ENCODE measurements around the gene EPDR1.

DNA sequence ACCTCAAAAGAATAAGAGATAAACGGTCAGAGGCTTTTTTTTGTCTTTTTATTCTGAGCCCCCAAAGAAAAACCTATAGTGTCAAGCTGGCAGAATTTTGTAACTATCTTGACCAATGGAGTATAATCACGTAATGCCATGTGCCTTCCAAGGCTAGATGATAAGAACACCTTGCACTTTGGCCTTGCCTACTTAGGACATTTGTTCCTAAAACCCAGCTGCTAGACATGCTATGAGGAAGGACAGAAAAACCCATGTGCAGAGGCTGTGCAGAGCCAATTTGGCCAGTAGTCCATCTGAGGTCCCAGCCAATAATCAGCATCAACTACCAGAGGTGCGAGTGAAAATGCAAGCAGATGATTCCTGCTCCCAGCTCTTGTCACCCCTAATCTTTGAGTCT is 69.9 kb downstream of the EPDR1 start:
- TF ChIP-seq, protein P1, sequence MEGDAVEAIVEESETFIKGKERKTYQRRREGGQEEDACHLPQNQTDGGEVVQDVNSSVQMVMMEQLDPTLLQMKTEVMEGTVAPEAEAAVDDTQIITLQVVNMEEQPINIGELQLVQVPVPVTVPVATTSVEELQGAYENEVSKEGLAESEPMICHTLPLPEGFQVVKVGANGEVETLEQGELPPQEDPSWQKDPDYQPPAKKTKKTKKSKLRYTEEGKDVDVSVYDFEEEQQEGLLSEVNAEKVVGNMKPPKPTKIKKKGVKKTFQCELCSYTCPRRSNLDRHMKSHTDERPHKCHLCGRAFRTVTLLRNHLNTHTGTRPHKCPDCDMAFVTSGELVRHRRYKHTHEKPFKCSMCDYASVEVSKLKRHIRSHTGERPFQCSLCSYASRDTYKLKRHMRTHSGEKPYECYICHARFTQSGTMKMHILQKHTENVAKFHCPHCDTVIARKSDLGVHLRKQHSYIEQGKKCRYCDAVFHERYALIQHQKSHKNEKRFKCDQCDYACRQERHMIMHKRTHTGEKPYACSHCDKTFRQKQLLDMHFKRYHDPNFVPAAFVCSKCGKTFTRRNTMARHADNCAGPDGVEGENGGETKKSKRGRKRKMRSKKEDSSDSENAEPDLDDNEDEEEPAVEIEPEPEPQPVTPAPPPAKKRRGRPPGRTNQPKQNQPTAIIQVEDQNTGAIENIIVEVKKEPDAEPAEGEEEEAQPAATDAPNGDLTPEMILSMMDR (IDR thresholded peaks at IDR 0.05): no peak
- TF ChIP-seq POLR2AphosphoS5 (IDR thresholded peaks at IDR 0.05) (no peak), POLR2A (IDR thresholded peaks at IDR 0.05) (no peak)
